Gastroesophageal sphincter (tissue), 4 donors: Measurements from ENCODE around the gene TULP3. TPM values are rescaled to one million over a fixed set of nuclear protein-coding genes. Genes with fewer than 3 reads are reported as not detected.

Experiments
- ATAC-seq: fragments of 150-250 bp; one replicate; pipeline ENCODE4 v1.9.1; 2016; ENCODE audit warnings: mild to moderate bottlenecking, moderate library complexity
- H3K27ac ChIP-seq, 4 donors: fragments of 200-600 bp; sonication (generic) in 3 of 4; 1 replicate in 3 of 4; 2 replicates in 1 of 4; pipeline ENCODE4 v1.5.1; 2016 to 2019
- H3K27me3 ChIP-seq: fragments of 200-600 bp; sonication (generic); one replicate; pipeline ENCODE4 v1.5.1; 2019
- H3K36me3 ChIP-seq, 2 donors: fragments of 200-600 bp; sonication (generic); one replicate each; pipeline ENCODE4 v1.5.1; 2019; ENCODE audit warnings: control low read depth in 1 of 2
- H3K4me1 ChIP-seq, 3 donors: fragments of 200-600 bp; sonication (generic); 1 replicate in 2 of 3; 2 replicates in 1 of 3; pipeline ENCODE4 v1.5.1; 2016 to 2019; ENCODE audit warnings: control low read depth in 2 of 3
- H3K4me3 ChIP-seq, 2 donors: fragments of 200-600 bp; sonication (generic); one replicate each; pipeline ENCODE4 v1.5.1; 2019; ENCODE audit warnings: mild to moderate bottlenecking in 1 of 2, moderate library complexity in 1 of 2
- H3K9me3 ChIP-seq, 3 donors: fragments of 200-600 bp; sonication (generic); one replicate each; pipeline ENCODE4 v1.5.1; 2017 to 2019; ENCODE audit warnings: control low read depth in 2 of 3
- CTCF ChIP-seq, 4 experiments: fragments of 200-600 bp in 2 of 4; fragments of 450-650 bp in 2 of 4; sonication (generic) in 1 of 4; IDR thresholded peaks; one replicate each; pipeline ENCODE4 v1.5.1; 2017 to 2019; ENCODE audit warnings: antibody characterized with exemption in 4 of 4, mild to moderate bottlenecking in 2 of 4, moderate library complexity in 2 of 4
- EP300 ChIP-seq: sonication (generic); formaldehyde crosslinking; IDR thresholded peaks from one replicate; pipeline ENCODE4 v1.6.1; 2017; ENCODE audit warnings: antibody characterized with exemption, mild to moderate bottlenecking
- POLR2A ChIP-seq, 2 donors: fragments of 450-650 bp; IDR thresholded peaks; one replicate each; pipeline ENCODE4 v1.6.1; 2017; ENCODE audit warnings: antibody characterized with exemption in 2 of 2, mild to moderate bottlenecking in 2 of 2, moderate library complexity in 1 of 2
- POLR2AphosphoS5 ChIP-seq: sonication (generic); formaldehyde crosslinking; IDR thresholded peaks from one replicate; pipeline ENCODE4 v1.6.1; 2017; ENCODE audit warnings: antibody characterized with exemption
- WGBS, 2 donors: methylation state at CpG; one replicate each; pipeline ENCODE4 v1.1.5; 2018; ENCODE audit warnings: low coverage in 1 of 2; 5-methylcytosine and 5-hydroxymethylcytosine counted together
- small RNA-seq, 4 donors: library from RNA; depleted of rRNA; stranded (forward); fragments of <200 nt; gene quantifications; one replicate each; pipeline ENCODE3, GENCODE V24; 2016
- total RNA-seq, 4 donors: library from RNA; depleted of rRNA; stranded (reverse); fragments of >200 nt; gene quantifications; one replicate each; pipeline ENCODE4 v1.1.0, GENCODE V29; 2016

The TULP3 gene
- total RNA-seq, 4 donors from 2014 or later = 25.2 to 41.4 (median 25.7) TPM

- Histone ChIP-seq H3K4me3 (no peak overlapping the region), H3K9me3 (peaks cover 0 to 4% (median 0%) of the 10 kb centered on the region in 3 donors), H3K27me3 (no peaks in the 10 kb centered on the region), H3K36me3 (no peaks in the 10 kb centered on the region), H3K4me1 (no peaks in the 10 kb centered on the region), H3K27ac (no peak overlapping the region)
- no peak for ATAC-seq
- 90 to 96% methylated on average over 2 to 4 of the region's 5 CpGs for WGBS, 2 donors
- no peak for TF ChIP-seq POLR2AphosphoS5
- TF ChIP-seq POLR2A (IDR thresholded peaks at IDR 0.05) = no peak
- TF ChIP-seq CTCF (IDR thresholded peaks at IDR 0.05) = no peak
- no peak for TF ChIP-seq EP300
Measured at GRCh38 chr12:2988494-2988893, 97.8 kb downstream of the TULP3 start.

Small RNAs within 50 kb of the gene (small RNA-seq; reads per million reads assigned to genes)
- 0 reads per million in 4 donors for gene RNU6-1315P

Other genes with a start within 250 kb of the TULP3 start
- 10 to 100 TPM; 34.7 to 47.0 (median 41.1) TPM for gene FKBP4, start 95.9 kb upstream of the TULP3 start, total RNA-seq
- 10 to 100 TPM; 11.9 to 29.0 (median 22.1) TPM for gene ITFG2, start 78.2 kb upstream of the TULP3 start, total RNA-seq
- gene NRIP2, start 55.9 kb upstream of the TULP3 start, total RNA-seq = 1 to 10 TPM; 1.4 to 5.7 (median 1.9) TPM
- gene TEX52, start 33.9 kb upstream of the TULP3 start, total RNA-seq = not detected
- 1 to 10 TPM in 2 of 4 donors, not detected in 2; 1.3 to 1.7 TPM for gene FOXM1, start 13.7 kb upstream of the TULP3 start, total RNA-seq
- 10 to 100 TPM in 2 of 4 donors, 1 to 10 TPM in 2; 8.2 to 12.5 (median 9.5) TPM for gene RHNO1, start 13.7 kb upstream of the TULP3 start, total RNA-seq
- 10 to 100 TPM in 3 of 4 donors, 1 to 10 TPM in 1; 4.7 to 26.7 (median 25.0) TPM for gene TEAD4, start 68.5 kb downstream of the TULP3 start, total RNA-seq
- 10 to 100 TPM; 19.5 to 30.2 (median 26.0) TPM for gene TSPAN9, start 186.5 kb downstream of the TULP3 start, total RNA-seq